CD4-positive, alpha-beta T cell treated with Interleukin-17A for 1 hour (primary cell): ENCODE results near the gene ID1.
"Not testable (repeated sequence)": the region's sequence is repeated elsewhere in the genome, so short reads cannot be mapped to it uniquely, and the experiment has no call there.

Experiments
- DNase-seq: peaks from one replicate; pipeline ENCODE4 v3.0.0-alpha.2; 2020

Gene ID1

GRCh38 chr20:31638816-31639215, 33.7 kb downstream of the ID1 start:
- no peak for DNase-seq

- DNase-seq = no peak
Measured at GRCh38 chr20:31640259-31640658, 35.2 kb downstream of the ID1 start.

GRCh38 chr20:31641391-31641790, 36.3 kb downstream of the ID1 start:
- no peak for DNase-seq

- no peak for DNase-seq
Measured at GRCh38 chr20:31642837-31643236, 37.7 kb downstream of the ID1 start.

GRCh38 chr20:31643522-31643921, 38.4 kb downstream of the ID1 start:
- DNase-seq = no peak

GRCh38 chr20:31644701-31645100, 39.6 kb downstream of the ID1 start:
- DNase-seq = no peak

GRCh38 chr20:31648104-31648503, 43.0 kb downstream of the ID1 start:
- DNase-seq = not testable (repeated sequence)

GRCh38 chr20:31652917-31653396, 47.9 kb downstream of the ID1 start:
- no peak for DNase-seq

- DNase-seq = no peak
Measured at GRCh38 chr20:31653561-31653960, 48.5 kb downstream of the ID1 start.

- no peak for DNase-seq
Measured at GRCh38 chr20:31654534-31654933, 49.4 kb downstream of the ID1 start.
